ENCODE results near the gene CBR3. TPM values are rescaled to one million over a fixed set of nuclear protein-coding genes. Genes with fewer than 3 reads are reported as not detected.

Gene CBR3
- total RNA-seq, 1 donor from 2014 or later: 1.0 TPM

- Mint-ChIP-seq H3K27ac (no peak overlapping the region), H3K9me3 (peaks cover 15% of the 10 kb centered on the region), H3K27me3 (peaks cover 30% of the 10 kb centered on the region), H3K4me3 (no peak overlapping the region), H3K36me3 (peaks cover 4% of the 10 kb centered on the region), H3K4me1 (ENCODE audit: unreplicated experiment) (peaks cover 7% of the 10 kb centered on the region)
- no peak for DNase-seq (ENCODE audit: extremely low spot score, unreplicated experiment)
- TF ChIP-seq CTCF (conservative IDR thresholded peaks at IDR 0.05): no peak
Observed at GRCh38 chr21:36100971-36101641, 33.8 kb upstream of the CBR3 start.

- DNase-seq (ENCODE audit: extremely low spot score, unreplicated experiment): no peak
- Mint-ChIP-seq H3K27ac (peak overlapping the region; percentile 53), H3K9me3 (peaks cover 15% of the 10 kb centered on the region), H3K4me1 (ENCODE audit: unreplicated experiment) (peaks cover 7% of the 10 kb centered on the region), H3K27me3 (peaks cover 40% of the 10 kb centered on the region), H3K4me3 (peak overlapping the region; percentile 26), H3K36me3 (peaks cover 4% of the 10 kb centered on the region)
- no peak for TF ChIP-seq CTCF (conservative IDR thresholded peaks at IDR 0.05)
Observed at GRCh38 chr21:36103434-36103833, 31.4 kb upstream of the CBR3 start.

GRCh38 chr21:36104317-36105300 is 30.3 kb upstream of the CBR3 start:
- H3K9me3 Mint-ChIP-seq: peaks cover 15% of the 10 kb centered on the region
- H3K36me3 Mint-ChIP-seq: peaks cover 4% of the 10 kb centered on the region
- TF ChIP-seq CTCF (conservative IDR thresholded peaks at IDR 0.05): peak; percentile 75
- no peak overlapping the region for H3K27ac Mint-ChIP-seq
- H3K4me1 Mint-ChIP-seq (ENCODE audit: unreplicated experiment): peaks cover 7% of the 10 kb centered on the region
- H3K4me3 Mint-ChIP-seq: peak overlapping the region; percentile 23
- H3K27me3 Mint-ChIP-seq: peaks cover 40% of the 10 kb centered on the region
- no peak for DNase-seq (ENCODE audit: extremely low spot score, unreplicated experiment)

GRCh38 chr21:36105327-36105842 is 29.5 kb upstream of the CBR3 start:
- Mint-ChIP-seq H3K36me3 (peaks cover 4% of the 10 kb centered on the region), H3K4me1 (ENCODE audit: unreplicated experiment) (peaks cover 7% of the 10 kb centered on the region), H3K27me3 (peaks cover 37% of the 10 kb centered on the region), H3K27ac (no peak overlapping the region), H3K4me3 (no peak overlapping the region), H3K9me3 (peaks cover 15% of the 10 kb centered on the region)
- TF ChIP-seq CTCF (conservative IDR thresholded peaks at IDR 0.05): no peak
- no peak for DNase-seq (ENCODE audit: extremely low spot score, unreplicated experiment)

GRCh38 chr21:36109868-36110267 is 25.0 kb upstream of the CBR3 start:
- no peak overlapping the region for H3K27ac Mint-ChIP-seq
- peaks cover 25% of the 10 kb centered on the region for H3K27me3 Mint-ChIP-seq
- H3K9me3 Mint-ChIP-seq: no peaks in the 10 kb centered on the region
- no peak for DNase-seq (ENCODE audit: extremely low spot score, unreplicated experiment)
- no peak overlapping the region for H3K4me3 Mint-ChIP-seq
- no peaks in the 10 kb centered on the region for H3K36me3 Mint-ChIP-seq
- H3K4me1 Mint-ChIP-seq (ENCODE audit: unreplicated experiment): peaks cover 16% of the 10 kb centered on the region
- no peak for TF ChIP-seq CTCF (conservative IDR thresholded peaks at IDR 0.05)

Data from type B pancreatic cell (in vitro differentiated cells).